ENCODE data around the gene SMAD9.

Gene SMAD9

GRCh38 chr13:36919833-36920615, at the start of gene SMAD9:
TSS of gene SMAD9 (minus strand) at chr13:36920238. CDS start at chr13:36879689, 40,549 bp downstream.
- DNase-seq = no peak

- no peak for DNase-seq
Measured at GRCh38 chr13:36966404-36966803, 46.4 kb upstream of the SMAD9 start.

GRCh38 chr13:36965767-36966166, 45.7 kb upstream of the SMAD9 start:
- DNase-seq = no peak

- no peak for DNase-seq
Measured at GRCh38 chr13:36959456-36960116, 39.5 kb upstream of the SMAD9 start.

GRCh38 chr13:36954542-36954941, 34.5 kb upstream of the SMAD9 start:
- DNase-seq = no peak

GRCh38 chr13:36950920-36951319, 30.9 kb upstream of the SMAD9 start:
- DNase-seq = no peak

- no peak for DNase-seq
Measured at GRCh38 chr13:36950330-36950729, 30.3 kb upstream of the SMAD9 start.

- DNase-seq = no peak
Measured at GRCh38 chr13:36945078-36945477, 25.0 kb upstream of the SMAD9 start.

- DNase-seq = no peak
Measured at GRCh38 chr13:36925603-36926002, 5.6 kb upstream of the SMAD9 start.

GRCh38 chr13:36924001-36924400, 4.0 kb upstream of the SMAD9 start:
- DNase-seq = no peak

- no peak for DNase-seq
Measured at GRCh38 chr13:36921631-36922301, 1.7 kb upstream of the SMAD9 start.

- DNase-seq = no peak
Measured at GRCh38 chr13:36920616-36921185, 663 bp upstream of the SMAD9 start.

- DNase-seq = peak; percentile 27
Measured at GRCh38 chr13:36919171-36919832, 736 bp downstream of the SMAD9 start.

GRCh38 chr13:36918246-36919131, 1.5 kb downstream of the SMAD9 start:
- DNase-seq = no peak

- DNase-seq = no peak
Measured at GRCh38 chr13:36917311-36917710, 2.7 kb downstream of the SMAD9 start.

- no peak for DNase-seq
Measured at GRCh38 chr13:36915896-36916640, 4.0 kb downstream of the SMAD9 start.

GRCh38 chr13:36915106-36915505, 4.9 kb downstream of the SMAD9 start:
- DNase-seq = no peak

- no peak for DNase-seq
Measured at GRCh38 chr13:36914648-36915047, 5.4 kb downstream of the SMAD9 start.

GRCh38 chr13:36913463-36913862, 6.6 kb downstream of the SMAD9 start:
- no peak for DNase-seq

- DNase-seq = no peak
Measured at GRCh38 chr13:36912973-36913372, 7.1 kb downstream of the SMAD9 start.

GRCh38 chr13:36912369-36912768, 7.7 kb downstream of the SMAD9 start:
- no peak for DNase-seq

Measured in NCI-H2029 treated with DMSO at 0.1 percent for 48 hours (cell line).